DMS79 (cell line): ENCODE results near the gene GON4L.
"Not testable (repeated sequence)": the region's sequence is repeated elsewhere in the genome, so short reads cannot be mapped to it uniquely, and the experiment has no call there.

Experiments used
- DNase-seq: peaks from one replicate; lab custom pipeline; 2025; lab: John Stamatoyannopoulos, UW

Gene GON4L

GRCh38 chr1:155816351-155816750 lies 40.7 kb downstream of the GON4L start:
- no peak for DNase-seq

- DNase-seq, result no peak
Observed at GRCh38 chr1:155813672-155814071, 43.3 kb downstream of the GON4L start.

- no peak for DNase-seq
Observed at GRCh38 chr1:155812878-155813277, 44.1 kb downstream of the GON4L start.

- no peak for DNase-seq
Observed at GRCh38 chr1:155809088-155809487, 47.9 kb downstream of the GON4L start.

- no peak for DNase-seq
Observed at GRCh38 chr1:155801149-155801548, 55.9 kb downstream of the GON4L start.

- DNase-seq, result not testable (repeated sequence)
Observed at GRCh38 chr1:155795618-155796017, 61.4 kb downstream of the GON4L start.

GRCh38 chr1:155794605-155795245 lies 62.3 kb downstream of the GON4L start:
- DNase-seq, result no peak

- no peak for DNase-seq
Observed at GRCh38 chr1:155793213-155793612, 63.8 kb downstream of the GON4L start.

GRCh38 chr1:155777582-155777981 lies 79.4 kb downstream of the GON4L start:
- DNase-seq, result no peak

GRCh38 chr1:155776414-155776813 lies 80.6 kb downstream of the GON4L start:
- DNase-seq, result no peak

- DNase-seq, result no peak
Observed at GRCh38 chr1:155773221-155773620, 83.8 kb downstream of the GON4L start.

GRCh38 chr1:155769257-155769656 lies 87.8 kb downstream of the GON4L start:
- no peak for DNase-seq

GRCh38 chr1:155767399-155767989 lies 89.5 kb downstream of the GON4L start:
- not testable (repeated sequence) for DNase-seq

- not testable (repeated sequence) for DNase-seq
Observed at GRCh38 chr1:155763989-155764388, 93.0 kb downstream of the GON4L start.

- peak; percentile 5 for DNase-seq
Observed at GRCh38 chr1:155763090-155763815, 93.8 kb downstream of the GON4L start.

- no peak for DNase-seq
Observed at GRCh38 chr1:155761736-155762405, 95.1 kb downstream of the GON4L start.

- no peak for DNase-seq
Observed at GRCh38 chr1:155760751-155761475, 96.1 kb downstream of the GON4L start.

GRCh38 chr1:155759966-155760630 lies 96.9 kb downstream of the GON4L start:
- no peak for DNase-seq

GRCh38 chr1:155759017-155759416 lies 98.0 kb downstream of the GON4L start:
- DNase-seq, result not testable (repeated sequence)

- not testable (repeated sequence) for DNase-seq
Observed at GRCh38 chr1:155748141-155748540, 108.9 kb downstream of the GON4L start.

GRCh38 chr1:155747586-155747985 lies 109.4 kb downstream of the GON4L start:
- DNase-seq, result not testable (repeated sequence)
